ENCODE measurements around the gene TRMT10B. TPM values are rescaled to one million over a fixed set of nuclear protein-coding genes. Genes with fewer than 3 reads are reported as not detected.
A peak's percentile ranks its signal among the peaks of the same experiment; 100 is the strongest.
"Not testable (repeated sequence)": the region's sequence is repeated elsewhere in the genome, so short reads cannot be mapped to it uniquely, and the experiment has no call there.

TRMT10B gene
- total RNA-seq, 1 experiment from 2014 or later, result 5.5 TPM

DNA sequence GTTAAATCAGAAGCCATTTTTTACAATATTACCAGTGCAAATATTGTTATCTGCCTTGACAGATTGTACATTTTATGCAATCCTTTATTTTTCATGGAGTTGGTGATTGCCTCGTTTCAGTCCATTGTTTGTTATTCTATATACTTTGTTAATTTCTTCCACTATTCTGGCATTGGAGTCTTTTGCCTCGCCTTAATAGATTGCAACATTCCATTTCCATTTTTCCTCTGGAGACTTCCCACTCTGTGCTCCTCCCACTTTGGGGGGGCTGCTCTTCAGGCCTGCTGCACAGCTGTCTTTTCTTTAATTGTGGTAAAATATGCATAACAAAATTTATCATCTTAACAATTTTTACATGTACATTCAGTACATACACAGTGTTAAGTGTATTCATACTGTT, 42.6 kb downstream of the TRMT10B start:
- H3K27ac ChIP-seq (ENCODE audit: low read length), result no peak overlapping the region
- peaks cover 12% of the 10 kb centered on the region for H3K4me1 ChIP-seq (ENCODE audit: low read length)

DNA sequence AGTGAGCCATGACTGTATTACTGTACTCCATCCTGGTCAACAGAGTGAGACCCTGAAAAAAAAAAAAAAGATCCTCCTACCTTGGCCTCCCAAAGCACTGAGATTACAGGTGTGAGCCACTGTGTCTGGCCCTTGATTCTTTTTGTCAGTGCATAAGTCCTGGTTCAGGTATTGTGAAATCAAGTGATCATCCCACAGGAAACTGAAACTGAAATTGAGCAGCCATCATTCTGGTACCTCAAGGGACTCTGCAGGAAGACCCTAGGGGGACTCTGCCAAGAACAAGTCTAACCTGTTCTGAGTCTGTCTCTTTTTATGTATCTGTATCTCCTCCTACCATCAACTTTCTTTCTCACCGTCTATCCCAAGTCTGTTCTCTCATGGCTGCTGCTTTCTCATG, 45.1 kb downstream of the TRMT10B start:
- peaks cover 5% of the 10 kb centered on the region; the same call in 1 of the 2 replicates for H4K20me1 ChIP-seq (ENCODE audit: insufficient read depth, low read depth, low read length)
- peaks cover 30% of the 10 kb centered on the region for H3K79me2 ChIP-seq (ENCODE audit: low read length)
- no peaks in the 10 kb centered on the region for H3K9me3 ChIP-seq (ENCODE audit: low read length)
- H2AFZ ChIP-seq (ENCODE audit: low read length), result no peak overlapping the region
- H3K4me1 ChIP-seq (ENCODE audit: low read length), result peaks cover 26% of the 10 kb centered on the region
- H3K36me3 ChIP-seq (ENCODE audit: insufficient read depth, low read length), result 0 out of 2 replicates have a peak, but pooled peaks cover 3% of the 10 kb centered on the region
- no peak overlapping the region for H3K4me2 ChIP-seq (ENCODE audit: low read depth, low read length, poor library complexity, severe bottlenecking)
- H3K9me2 ChIP-seq (replicated peaks; ENCODE audit: insufficient read depth, low read length), result no peaks in the 10 kb centered on the region
- no peak overlapping the region for H3K9ac ChIP-seq (ENCODE audit: low read length)
- H3K27me3 ChIP-seq (ENCODE audit: low read length), result no peaks in the 10 kb centered on the region
- no peak overlapping the region for H3K4me3 ChIP-seq (ENCODE audit: low read length)
- H3K27ac ChIP-seq (ENCODE audit: low read length), result no peak overlapping the region
- DNase-seq, result no peak

More for the DNA sequence above, 42.6 kb downstream of the TRMT10B start:
- H3K4me2 ChIP-seq (ENCODE audit: low read depth, low read length, poor library complexity, severe bottlenecking), result no peak overlapping the region
- no peaks in the 10 kb centered on the region for H3K27me3 ChIP-seq (ENCODE audit: low read length)
- H4K20me1 ChIP-seq (ENCODE audit: insufficient read depth, low read depth, low read length), result no peaks in the 10 kb centered on the region; the same call in 1 of the 2 replicates
- no peak for DNase-seq
- H3K4me3 ChIP-seq (ENCODE audit: low read length), result no peak overlapping the region
- H3K36me3 ChIP-seq (ENCODE audit: insufficient read depth, low read length), result no peaks in the 10 kb centered on the region
- H3K9me3 ChIP-seq (ENCODE audit: low read length), result no peaks in the 10 kb centered on the region
- no peak overlapping the region for H3K9ac ChIP-seq (ENCODE audit: low read length)
- H3K9me2 ChIP-seq (replicated peaks; ENCODE audit: insufficient read depth, low read length), result 0 out of 2 replicates have a peak, but pooled peaks cover 3% of the 10 kb centered on the region
- no peak overlapping the region for H2AFZ ChIP-seq (ENCODE audit: low read length)
- peaks cover 5% of the 10 kb centered on the region for H3K79me2 ChIP-seq (ENCODE audit: low read length)

DNA sequence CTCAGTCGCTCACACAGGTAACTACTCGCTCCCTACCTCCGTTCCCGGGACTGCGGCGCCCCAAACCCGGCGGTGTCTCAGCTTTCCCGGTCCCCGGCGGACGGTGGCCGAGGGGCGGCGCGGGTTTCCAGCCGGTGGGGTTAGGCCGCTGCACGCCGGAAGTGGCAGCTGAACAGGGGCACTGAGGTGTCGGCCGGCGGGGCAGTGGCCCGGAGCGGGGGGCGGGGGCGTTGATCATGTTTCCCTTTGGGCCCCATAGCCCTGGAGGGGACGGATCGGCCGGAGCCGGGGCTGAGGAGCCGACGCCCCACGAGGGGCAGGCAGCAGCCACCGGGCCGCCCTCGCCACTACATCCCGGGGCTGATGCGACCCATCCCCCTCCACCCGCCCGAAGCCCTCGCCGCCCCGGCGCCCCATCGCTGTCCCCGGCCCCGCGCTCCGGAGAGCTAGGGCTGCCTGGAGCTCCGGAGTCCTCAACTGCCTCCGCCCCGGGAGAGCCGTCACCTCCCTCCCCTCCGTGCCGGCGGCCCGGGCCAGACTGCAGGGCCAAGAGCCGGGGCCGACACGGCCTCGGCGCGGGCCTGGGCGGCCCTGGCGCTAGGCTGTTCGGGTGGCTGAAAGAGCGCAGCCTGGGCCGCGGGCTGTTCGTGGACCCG, 47.2 kb downstream of the TRMT10B start, which contains the start of gene DCAF10:
TSS of gene DCAF10 (plus strand) at position 167 of the 656 bp plus-strand sequence. CDS start at position 237, 70 bp downstream.
- Histone ChIP-seq H3K27ac (ENCODE audit: low read length) (peak within 1 kb of the TSS; percentile 76), H2AFZ (ENCODE audit: low read length) (peak within 1 kb of the TSS; percentile 97), H3K4me3 (ENCODE audit: low read length) (peak within 1 kb of the TSS; percentile 93), H3K79me2 (ENCODE audit: low read length) (peaks cover 50% of the 10 kb centered on the region), H3K4me1 (ENCODE audit: low read length) (peaks cover 30% of the 10 kb centered on the region), H3K4me2 (ENCODE audit: low read depth, low read length, poor library complexity, severe bottlenecking) (peak within 1 kb of the TSS; percentile 85), H3K9me3 (ENCODE audit: low read length) (no peaks in the 10 kb centered on the region), H3K9ac (ENCODE audit: low read length) (peak within 1 kb of the TSS; percentile 98), H4K20me1 (ENCODE audit: insufficient read depth, low read depth, low read length) (peaks cover 5% of the 10 kb centered on the region; the same call in 1 of the 2 replicates), H3K27me3 (ENCODE audit: low read length) (no peaks in the 10 kb centered on the region), H3K9me2 (replicated peaks; ENCODE audit: insufficient read depth, low read length) (no peaks in the 10 kb centered on the region), H3K36me3 (ENCODE audit: insufficient read depth, low read length) (0 out of 2 replicates have a peak, but pooled peaks cover 3% of the 10 kb centered on the region)
- DNase-seq, result peak; percentile 97

DNA sequence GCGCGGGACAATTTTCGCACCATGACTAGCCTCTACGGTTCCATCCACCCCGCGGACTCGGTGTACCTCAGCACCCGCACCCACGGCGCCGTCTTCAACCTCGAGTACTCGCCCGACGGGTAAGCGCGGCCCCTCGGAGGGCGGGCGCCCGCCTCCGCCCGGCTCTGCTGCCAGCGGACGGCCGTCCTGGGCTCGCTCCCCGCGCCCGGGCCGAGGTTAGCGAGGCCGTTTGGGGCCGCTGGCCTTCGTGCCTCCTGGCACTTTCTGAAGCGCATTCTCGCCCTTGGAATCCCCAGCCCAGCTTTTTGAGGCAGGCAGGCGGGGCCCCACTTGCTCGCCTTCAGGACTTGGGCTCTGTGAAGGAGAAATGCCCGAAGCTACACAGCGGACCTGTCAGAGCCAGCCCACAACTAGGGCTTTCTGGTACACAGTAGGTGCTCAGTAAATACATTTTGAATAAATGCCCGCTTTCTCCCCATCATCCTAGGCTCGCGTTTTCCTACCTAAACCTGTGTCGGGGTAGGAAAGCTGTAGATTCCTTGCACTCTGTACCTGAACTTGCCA, 47.8 kb downstream of the TRMT10B start:
- H3K9ac ChIP-seq (ENCODE audit: low read length), result peak overlapping the region; percentile 98
- H3K36me3 ChIP-seq (ENCODE audit: insufficient read depth, low read length), result 0 out of 2 replicates have a peak, but pooled peaks cover 3% of the 10 kb centered on the region
- no peaks in the 10 kb centered on the region for H3K9me3 ChIP-seq (ENCODE audit: low read length)
- peaks cover 5% of the 10 kb centered on the region; the same call in 1 of the 2 replicates for H4K20me1 ChIP-seq (ENCODE audit: insufficient read depth, low read depth, low read length)
- peak overlapping the region; percentile 93 for H3K4me3 ChIP-seq (ENCODE audit: low read length)
- H3K4me1 ChIP-seq (ENCODE audit: low read length), result peaks cover 34% of the 10 kb centered on the region
- H3K79me2 ChIP-seq (ENCODE audit: low read length), result peaks cover 56% of the 10 kb centered on the region
- H3K27ac ChIP-seq (ENCODE audit: low read length), result peak overlapping the region; percentile 76
- peak overlapping the region; percentile 83; the same call in 1 of the 2 replicates for H2AFZ ChIP-seq (ENCODE audit: low read length)
- H3K4me2 ChIP-seq (ENCODE audit: low read depth, low read length, poor library complexity, severe bottlenecking), result peak overlapping the region; percentile 85
- H3K9me2 ChIP-seq (replicated peaks; ENCODE audit: insufficient read depth, low read length), result no peaks in the 10 kb centered on the region
- H3K27me3 ChIP-seq (ENCODE audit: low read length), result no peaks in the 10 kb centered on the region
- DNase-seq, result peak; percentile 69

DNA sequence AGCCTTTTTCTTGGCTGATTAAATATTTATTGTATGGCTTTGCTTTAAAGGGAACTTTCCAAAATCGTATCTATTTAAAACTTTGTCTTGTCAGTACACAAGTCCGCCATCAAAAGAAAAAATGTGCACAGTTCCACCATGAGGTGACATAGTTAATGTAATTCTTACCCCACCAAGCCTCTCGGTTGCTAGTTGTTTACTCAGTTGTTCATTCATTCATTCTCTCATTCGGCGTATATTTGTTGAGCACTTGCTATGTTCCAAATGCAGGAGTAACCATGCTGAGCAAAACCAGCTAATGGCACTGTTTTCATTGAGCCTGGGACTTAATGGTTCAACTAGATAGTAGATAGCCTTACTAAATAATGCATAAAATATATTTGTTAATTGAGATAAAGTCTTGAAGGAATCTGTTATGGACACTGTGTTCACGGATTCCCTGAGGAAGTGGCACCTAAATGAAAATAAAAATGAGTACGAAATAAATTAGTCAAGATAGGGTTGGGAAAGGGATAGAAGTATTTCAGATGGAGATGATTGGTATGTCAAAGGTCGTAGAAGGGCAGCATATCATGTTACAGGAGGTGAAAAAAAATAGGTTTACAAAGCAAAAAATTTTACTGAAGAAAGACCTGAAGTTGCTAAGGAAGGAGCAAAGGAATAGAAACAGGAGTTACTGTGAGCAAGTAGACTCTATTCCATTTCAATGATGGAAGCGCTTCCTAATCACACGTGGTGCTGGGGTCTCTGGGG, 48.5 kb downstream of the TRMT10B start:
- H3K9ac ChIP-seq (ENCODE audit: low read length), result peak overlapping the region; percentile 98
- H3K4me3 ChIP-seq (ENCODE audit: low read length), result peak overlapping the region; percentile 93
- peaks cover 34% of the 10 kb centered on the region for H3K4me1 ChIP-seq (ENCODE audit: low read length)
- 0 out of 2 replicates have a peak, but pooled peaks cover 5% of the 10 kb centered on the region for H3K36me3 ChIP-seq (ENCODE audit: insufficient read depth, low read length)
- H3K9me2 ChIP-seq (replicated peaks; ENCODE audit: insufficient read depth, low read length), result no peaks in the 10 kb centered on the region
- peak overlapping the region; percentile 76; the same call in 1 of the 2 replicates for H3K27ac ChIP-seq (ENCODE audit: low read length)
- peaks cover 5% of the 10 kb centered on the region; the same call in 1 of the 2 replicates for H4K20me1 ChIP-seq (ENCODE audit: insufficient read depth, low read depth, low read length)
- peaks cover 64% of the 10 kb centered on the region for H3K79me2 ChIP-seq (ENCODE audit: low read length)
- no peak overlapping the region for H2AFZ ChIP-seq (ENCODE audit: low read length)
- no peaks in the 10 kb centered on the region for H3K27me3 ChIP-seq (ENCODE audit: low read length)
- DNase-seq, result peak; percentile 55
- H3K4me2 ChIP-seq (ENCODE audit: low read depth, low read length, poor library complexity, severe bottlenecking), result peak overlapping the region; percentile 85
- H3K9me3 ChIP-seq (ENCODE audit: low read length), result no peaks in the 10 kb centered on the region

DNA sequence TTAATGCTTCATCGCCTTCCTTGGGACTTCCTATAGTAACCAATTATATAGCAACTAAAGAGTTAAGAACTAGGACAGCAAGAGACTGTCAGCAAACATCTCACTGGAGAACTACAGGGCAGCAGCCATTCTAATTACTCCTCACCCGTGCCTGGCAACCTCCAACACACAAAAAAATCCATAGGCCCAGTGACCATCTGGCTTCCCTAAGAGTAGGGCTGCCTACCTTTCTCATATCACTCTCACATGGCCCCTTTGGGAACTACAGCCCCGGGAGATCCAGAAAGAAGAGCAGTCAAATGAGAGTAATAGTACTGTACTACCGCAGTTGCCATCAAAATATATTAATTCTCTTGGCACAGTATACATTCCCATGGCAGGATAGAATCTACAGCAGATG, 52.7 kb downstream of the TRMT10B start:
- peaks cover 22% of the 10 kb centered on the region for H3K4me1 ChIP-seq (ENCODE audit: low read length)
- no peak overlapping the region for H3K9ac ChIP-seq (ENCODE audit: low read length)
- H3K4me2 ChIP-seq (ENCODE audit: low read depth, low read length, poor library complexity, severe bottlenecking), result no peak overlapping the region
- no peak for DNase-seq
- no peak overlapping the region for H2AFZ ChIP-seq (ENCODE audit: low read length)
- H3K36me3 ChIP-seq (ENCODE audit: insufficient read depth, low read length), result 0 out of 2 replicates have a peak, but pooled peaks cover 5% of the 10 kb centered on the region
- H3K27ac ChIP-seq (ENCODE audit: low read length), result no peak overlapping the region
- no peak overlapping the region for H3K4me3 ChIP-seq (ENCODE audit: low read length)
- no peaks in the 10 kb centered on the region for H3K9me3 ChIP-seq (ENCODE audit: low read length)
- no peaks in the 10 kb centered on the region for H3K9me2 ChIP-seq (replicated peaks; ENCODE audit: insufficient read depth, low read length)
- H4K20me1 ChIP-seq (ENCODE audit: insufficient read depth, low read depth, low read length), result peaks cover 5% of the 10 kb centered on the region; the same call in 1 of the 2 replicates
- H3K27me3 ChIP-seq (ENCODE audit: low read length), result no peaks in the 10 kb centered on the region
- peaks cover 91% of the 10 kb centered on the region for H3K79me2 ChIP-seq (ENCODE audit: low read length)

DNA sequence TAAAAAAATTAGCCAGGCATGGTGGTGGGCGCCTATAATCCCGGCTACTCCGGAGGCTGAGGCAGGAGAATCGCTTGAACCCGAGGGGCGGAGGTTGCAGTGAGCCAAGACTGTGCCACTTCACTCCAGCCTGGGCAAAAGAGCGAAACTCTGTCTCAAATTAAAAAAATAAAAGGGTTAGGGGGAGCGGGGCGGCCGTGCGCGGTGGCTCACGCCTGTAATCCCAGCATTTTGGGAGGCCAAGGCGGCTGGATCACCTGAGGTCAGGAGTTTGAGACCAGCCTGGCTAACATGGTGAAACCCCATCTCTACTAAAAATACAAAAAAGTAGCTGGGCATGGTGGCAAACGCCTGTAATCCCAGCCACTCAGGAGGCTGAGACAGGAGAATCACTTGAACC, 56.1 kb downstream of the TRMT10B start:
- not testable (repeated sequence) for H3K27me3 ChIP-seq (ENCODE audit: low read length); H3K9ac ChIP-seq (ENCODE audit: low read length); H3K36me3 ChIP-seq (ENCODE audit: insufficient read depth, low read length); H3K4me1 ChIP-seq (ENCODE audit: low read length); H3K27ac ChIP-seq (ENCODE audit: low read length); H4K20me1 ChIP-seq (ENCODE audit: insufficient read depth, low read depth, low read length); H3K4me3 ChIP-seq (ENCODE audit: low read length); H3K9me2 ChIP-seq (replicated peaks; ENCODE audit: insufficient read depth, low read length); H3K4me2 ChIP-seq (ENCODE audit: low read depth, low read length, poor library complexity, severe bottlenecking); H3K9me3 ChIP-seq (ENCODE audit: low read length); H2AFZ ChIP-seq (ENCODE audit: low read length); DNase-seq
- peaks cover 86% of the 10 kb centered on the region for H3K79me2 ChIP-seq (ENCODE audit: low read length)

All from Karpas-422 (cell line).